HepG2 (cell line): ENCODE results near the gene ELP4.

Experiments
- AKAP8 ChIP-seq: sonication (generic); formaldehyde crosslinking; IDR thresholded peaks from 2 replicates; pipeline ENCODE4 v1.5.1; 2020; ENCODE audit warnings: mild to moderate bottlenecking, missing genetic modification reagents
- ETV5 ChIP-seq: IDR thresholded peaks from 2 replicates; pipeline ENCODE4 v1.6.1; 2018; ENCODE audit warnings: missing biosample characterization, missing genetic modification reagents, inconsistent platforms, borderline replicate concordance
- FLYWCH1 ChIP-seq: sonication (generic); formaldehyde crosslinking; IDR thresholded peaks from 2 replicates; pipeline ENCODE4 v1.8.1; 2023; ENCODE audit warnings: mild to moderate bottlenecking, missing genetic modification reagents
- KDM5B ChIP-seq: sonication (generic); formaldehyde crosslinking; IDR thresholded peaks from 2 replicates; pipeline ENCODE4 v1.4.0; 2020; ENCODE audit warnings: missing genetic modification reagents, mild to moderate bottlenecking, borderline replicate concordance
- ZKSCAN8 ChIP-seq: IDR thresholded peaks from 2 replicates; pipeline ENCODE4 v1.6.1; 2016; ENCODE audit warnings: borderline replicate concordance, missing genetic modification reagents, missing compliant biosample characterization
- TF ChIP-seq, protein P1 (sequence below): sonication (generic); formaldehyde crosslinking; IDR thresholded peaks from 2 replicates; pipeline ENCODE4 v1.5.0; 2020; ENCODE audit warnings: mild to moderate bottlenecking, missing genetic modification reagents
- TF ChIP-seq, protein P2 (sequence below): sonication (generic); formaldehyde crosslinking; IDR thresholded peaks from 2 replicates; pipeline ENCODE4 v1.4.0; 2020; ENCODE audit warnings: mild to moderate bottlenecking, missing genetic modification reagents

DNA sequence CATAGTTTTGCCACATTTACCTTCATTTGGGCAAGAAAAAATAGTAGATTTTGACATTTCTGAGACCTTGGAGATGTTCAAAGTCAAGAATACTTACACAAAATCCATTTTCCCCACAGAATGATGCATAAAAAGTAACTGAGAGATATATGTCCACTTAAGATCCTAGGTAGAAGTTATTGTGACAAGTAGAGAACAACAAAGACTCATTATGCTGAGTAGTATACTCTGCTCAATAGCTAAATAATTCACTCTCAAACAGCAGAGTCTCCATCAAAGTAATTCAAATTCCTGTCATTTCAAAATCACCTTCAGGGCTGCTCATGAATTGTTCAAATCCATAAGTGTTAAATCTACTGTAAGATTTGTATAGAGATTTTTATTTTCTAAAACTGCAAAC lies 35.5 kb upstream of the ELP4 start:
- TF ChIP-seq KDM5B (CRISPR knock-in tag): no peak
- no peak for TF ChIP-seq AKAP8 (CRISPR knock-in tag)
- no peak for TF ChIP-seq ZKSCAN8
- TF ChIP-seq, protein P1, sequence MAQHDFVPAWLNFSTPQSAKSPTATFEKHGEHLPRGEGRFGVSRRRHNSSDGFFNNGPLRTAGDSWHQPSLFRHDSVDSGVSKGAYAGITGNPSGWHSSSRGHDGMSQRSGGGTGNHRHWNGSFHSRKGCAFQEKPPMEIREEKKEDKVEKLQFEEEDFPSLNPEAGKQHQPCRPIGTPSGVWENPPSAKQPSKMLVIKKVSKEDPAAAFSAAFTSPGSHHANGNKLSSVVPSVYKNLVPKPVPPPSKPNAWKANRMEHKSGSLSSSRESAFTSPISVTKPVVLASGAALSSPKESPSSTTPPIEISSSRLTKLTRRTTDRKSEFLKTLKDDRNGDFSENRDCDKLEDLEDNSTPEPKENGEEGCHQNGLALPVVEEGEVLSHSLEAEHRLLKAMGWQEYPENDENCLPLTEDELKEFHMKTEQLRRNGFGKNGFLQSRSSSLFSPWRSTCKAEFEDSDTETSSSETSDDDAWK (CRISPR knock-in tag): no peak
- TF ChIP-seq ETV5 (CRISPR knock-in tag): no peak
- TF ChIP-seq, protein P2, sequence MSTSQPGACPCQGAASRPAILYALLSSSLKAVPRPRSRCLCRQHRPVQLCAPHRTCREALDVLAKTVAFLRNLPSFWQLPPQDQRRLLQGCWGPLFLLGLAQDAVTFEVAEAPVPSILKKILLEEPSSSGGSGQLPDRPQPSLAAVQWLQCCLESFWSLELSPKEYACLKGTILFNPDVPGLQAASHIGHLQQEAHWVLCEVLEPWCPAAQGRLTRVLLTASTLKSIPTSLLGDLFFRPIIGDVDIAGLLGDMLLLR (CRISPR knock-in tag): no peak
- no peak for TF ChIP-seq FLYWCH1 (CRISPR knock-in tag)
